ENCODE results near the gene TANC1. TPM values are rescaled to one million over a fixed set of nuclear protein-coding genes. Genes with fewer than 3 reads are reported as not detected.
A peak's percentile ranks its signal among the peaks of the same experiment; 100 is the strongest.

Gene TANC1
- total RNA-seq, 1 donor from 2014 or later, result 18.5 TPM

GRCh38 chr2:159067971-159068370, 99.5 kb downstream of the TANC1 start:
- TF ChIP-seq CTCF (IDR thresholded peaks at IDR 0.05; ENCODE audit: insufficient read depth, low read length, poor library complexity, severe bottlenecking), result no peak
- Histone ChIP-seq H3K36me3 (ENCODE audit: control insufficient read depth, insufficient read depth, low read length) (no peaks in the 10 kb centered on the region), H3K27me3 (ENCODE audit: control insufficient read depth, insufficient read depth, low read length) (no peaks in the 10 kb centered on the region), H3K4me3 (ENCODE audit: low read depth, low read length) (no peak overlapping the region)
- no peak for DNase-seq (ENCODE audit: low read depth)

GRCh38 chr2:159069229-159069628, 100.8 kb downstream of the TANC1 start:
- no peaks in the 10 kb centered on the region for H3K36me3 ChIP-seq (ENCODE audit: control insufficient read depth, insufficient read depth, low read length)
- no peaks in the 10 kb centered on the region for H3K27me3 ChIP-seq (ENCODE audit: control insufficient read depth, insufficient read depth, low read length)
- no peak overlapping the region for H3K4me3 ChIP-seq (ENCODE audit: low read depth, low read length)
- no peak for DNase-seq (ENCODE audit: low read depth)
- TF ChIP-seq CTCF (IDR thresholded peaks at IDR 0.05; ENCODE audit: insufficient read depth, low read length, poor library complexity, severe bottlenecking), result no peak

- no peaks in the 10 kb centered on the region for H3K27me3 ChIP-seq (ENCODE audit: control insufficient read depth, insufficient read depth, low read length)
- no peak for TF ChIP-seq CTCF (IDR thresholded peaks at IDR 0.05; ENCODE audit: insufficient read depth, low read length, poor library complexity, severe bottlenecking)
- H3K36me3 ChIP-seq (ENCODE audit: control insufficient read depth, insufficient read depth, low read length), result no peaks in the 10 kb centered on the region
- DNase-seq (ENCODE audit: low read depth), result no peak
- H3K4me3 ChIP-seq (ENCODE audit: low read depth, low read length), result no peak overlapping the region
Observed at GRCh38 chr2:159070235-159070634, 101.8 kb downstream of the TANC1 start.

GRCh38 chr2:159071190-159071915, 102.9 kb downstream of the TANC1 start:
- Histone ChIP-seq H3K27me3 (ENCODE audit: control insufficient read depth, insufficient read depth, low read length) (no peaks in the 10 kb centered on the region), H3K4me3 (ENCODE audit: low read depth, low read length) (no peak overlapping the region), H3K36me3 (ENCODE audit: control insufficient read depth, insufficient read depth, low read length) (no peaks in the 10 kb centered on the region)
- no peak for DNase-seq (ENCODE audit: low read depth)
- no peak for TF ChIP-seq CTCF (IDR thresholded peaks at IDR 0.05; ENCODE audit: insufficient read depth, low read length, poor library complexity, severe bottlenecking)

- Histone ChIP-seq H3K27me3 (ENCODE audit: control insufficient read depth, insufficient read depth, low read length) (no peaks in the 10 kb centered on the region), H3K4me3 (ENCODE audit: low read depth, low read length) (no peak overlapping the region), H3K36me3 (ENCODE audit: control insufficient read depth, insufficient read depth, low read length) (no peaks in the 10 kb centered on the region)
- DNase-seq (ENCODE audit: low read depth), result no peak
- TF ChIP-seq CTCF (IDR thresholded peaks at IDR 0.05; ENCODE audit: insufficient read depth, low read length, poor library complexity, severe bottlenecking), result no peak
Observed at GRCh38 chr2:159072795-159073194, 104.4 kb downstream of the TANC1 start.

GRCh38 chr2:159073256-159073655, 104.8 kb downstream of the TANC1 start:
- H3K36me3 ChIP-seq (ENCODE audit: control insufficient read depth, insufficient read depth, low read length), result no peaks in the 10 kb centered on the region
- DNase-seq (ENCODE audit: low read depth), result peak; percentile 39
- TF ChIP-seq CTCF (IDR thresholded peaks at IDR 0.05; ENCODE audit: insufficient read depth, low read length, poor library complexity, severe bottlenecking), result no peak
- no peak overlapping the region for H3K4me3 ChIP-seq (ENCODE audit: low read depth, low read length)
- H3K27me3 ChIP-seq (ENCODE audit: control insufficient read depth, insufficient read depth, low read length), result no peaks in the 10 kb centered on the region
